Measurements from ENCODE around the gene CSTB.
"Not testable (repeated sequence)": the region's sequence is repeated elsewhere in the genome, so short reads cannot be mapped to it uniquely, and the experiment has no call there.

CSTB gene, protein sequence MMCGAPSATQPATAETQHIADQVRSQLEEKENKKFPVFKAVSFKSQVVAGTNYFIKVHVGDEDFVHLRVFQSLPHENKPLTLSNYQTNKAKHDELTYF

DNA sequence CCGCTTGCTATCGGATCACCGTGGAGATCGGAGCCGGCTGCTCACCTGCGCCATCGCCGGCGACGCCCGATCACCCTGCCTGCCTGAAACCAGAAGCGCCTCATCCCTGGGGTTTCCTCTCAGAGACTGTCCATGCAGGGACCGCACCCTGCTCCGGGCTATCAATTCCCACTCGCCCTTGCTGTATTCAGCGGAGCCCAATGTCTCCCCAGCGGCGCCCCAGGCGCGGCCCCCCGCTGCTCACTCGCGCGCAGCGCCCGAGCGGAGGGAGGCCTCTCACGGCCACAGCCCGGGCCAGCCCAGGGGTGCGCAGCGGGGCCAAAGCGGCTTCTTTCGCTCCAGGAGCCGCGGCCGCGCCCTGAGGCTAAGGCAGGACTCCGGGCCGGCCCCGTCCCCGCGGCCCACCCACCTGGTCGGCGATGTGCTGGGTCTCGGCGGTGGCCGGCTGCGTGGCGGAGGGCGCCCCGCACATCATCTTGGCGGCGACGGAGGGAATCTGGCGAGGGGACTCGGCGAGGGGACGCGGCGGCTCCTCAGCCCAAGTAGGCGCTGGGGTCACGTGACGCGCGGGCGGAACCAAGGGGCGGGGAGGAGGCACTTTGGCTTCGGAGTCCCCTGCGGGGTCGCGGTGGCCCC, at the start of gene CSTB:
Gene CSTB, minus strand, starts transcription at position 514 of the 636 bp plus-strand sequence. Its CDS starts 39 bp downstream, at position 475.
- DNase-seq = peak; percentile 61

DNA sequence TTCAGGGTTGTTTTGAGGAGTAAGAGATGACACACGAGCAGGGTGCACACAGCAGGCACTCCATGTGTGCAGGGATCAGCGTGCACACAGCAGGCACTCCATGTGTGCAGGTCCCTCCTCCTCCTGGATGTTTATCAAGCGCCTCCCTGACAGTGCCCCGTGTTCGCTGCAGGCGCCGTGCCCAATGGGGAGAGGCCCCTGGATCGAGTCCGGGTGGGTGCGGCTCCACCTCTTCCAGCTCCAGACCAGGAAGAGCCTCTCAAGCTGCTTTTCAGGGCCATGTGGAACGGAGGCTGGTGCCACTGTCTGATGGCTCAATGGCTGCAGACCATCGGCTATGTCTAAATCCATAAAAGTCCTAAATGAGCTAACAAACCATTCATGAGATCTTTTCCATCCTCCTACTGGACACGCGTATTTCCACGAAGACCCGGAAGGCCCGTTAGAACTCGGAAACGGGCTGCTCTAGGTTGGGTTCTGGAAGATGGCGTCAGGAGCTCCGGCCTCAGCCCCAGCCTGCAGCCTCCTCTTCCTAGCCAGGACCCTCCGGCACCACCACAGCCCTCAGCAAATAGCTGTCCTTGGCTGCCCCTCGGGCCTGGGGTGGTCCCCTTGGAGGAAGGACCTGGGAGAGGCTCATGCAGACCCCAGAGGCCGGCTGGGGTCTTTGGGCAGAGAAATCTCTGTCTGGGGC, 49.3 kb upstream of the CSTB start:
- no peak for DNase-seq

DNA sequence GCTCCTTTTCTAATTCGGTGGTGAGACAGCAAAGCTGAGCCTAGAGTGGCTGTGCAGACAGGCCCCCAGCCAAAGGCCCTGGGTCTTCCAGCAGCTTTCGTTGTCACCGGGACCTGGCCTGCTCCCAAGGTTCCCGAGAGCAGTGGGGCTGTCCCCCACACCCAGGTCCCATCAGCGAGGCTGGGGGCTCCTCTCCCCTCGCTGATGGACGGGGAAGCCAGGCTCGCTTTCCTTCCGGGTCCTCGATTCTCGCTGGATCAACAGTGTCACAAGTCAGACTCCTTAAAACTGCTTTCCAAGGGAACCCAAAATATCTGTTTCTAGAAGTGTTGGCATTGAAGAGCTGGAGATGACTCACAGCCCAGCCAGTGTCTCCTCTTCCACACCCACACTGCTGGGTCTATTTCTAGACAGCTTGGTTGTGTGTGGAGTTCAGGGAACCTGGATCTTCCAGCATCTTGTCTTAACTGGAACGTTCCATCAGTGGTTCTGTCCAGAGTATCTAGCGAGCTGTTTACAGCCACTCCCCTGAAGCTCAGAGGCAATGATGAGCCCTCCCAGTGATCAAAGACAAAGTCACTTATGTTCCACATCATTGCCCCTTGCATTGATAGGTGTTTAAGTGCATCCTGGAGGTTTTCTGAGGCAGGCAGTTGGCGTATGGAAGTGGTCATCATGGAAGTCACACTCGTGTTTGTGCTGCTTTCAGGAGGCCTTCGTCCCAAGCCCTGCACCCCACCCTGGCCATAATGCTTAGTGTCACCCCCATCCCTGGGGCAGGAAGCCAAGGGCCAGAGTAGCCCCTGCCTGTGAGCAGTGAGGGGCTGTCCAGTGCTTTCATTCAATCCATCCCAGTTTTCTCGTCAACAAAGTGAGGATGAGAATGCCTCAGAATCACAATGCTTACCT, 48.5 kb upstream of the CSTB start:
- DNase-seq = no peak

DNA sequence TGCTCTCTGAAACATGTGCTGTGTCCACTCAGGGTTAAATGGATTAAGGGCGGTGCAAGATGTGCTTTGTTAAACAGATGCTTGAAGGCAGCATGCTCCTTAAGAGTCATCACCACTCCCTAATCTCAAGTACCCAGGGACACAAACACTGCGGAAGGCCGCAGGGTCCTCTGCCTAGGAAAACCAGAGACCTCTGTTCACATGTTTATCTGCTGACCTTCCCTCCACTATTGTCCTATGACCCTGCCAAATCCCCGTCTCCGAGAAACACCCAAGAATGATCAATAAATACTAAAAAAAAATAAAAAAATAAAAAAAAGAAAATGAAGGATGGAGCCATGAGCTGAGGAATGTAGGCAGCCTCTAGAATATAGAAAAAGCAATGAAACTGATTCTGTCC, 46.6 kb upstream of the CSTB start:
- not testable (repeated sequence) for DNase-seq

DNA sequence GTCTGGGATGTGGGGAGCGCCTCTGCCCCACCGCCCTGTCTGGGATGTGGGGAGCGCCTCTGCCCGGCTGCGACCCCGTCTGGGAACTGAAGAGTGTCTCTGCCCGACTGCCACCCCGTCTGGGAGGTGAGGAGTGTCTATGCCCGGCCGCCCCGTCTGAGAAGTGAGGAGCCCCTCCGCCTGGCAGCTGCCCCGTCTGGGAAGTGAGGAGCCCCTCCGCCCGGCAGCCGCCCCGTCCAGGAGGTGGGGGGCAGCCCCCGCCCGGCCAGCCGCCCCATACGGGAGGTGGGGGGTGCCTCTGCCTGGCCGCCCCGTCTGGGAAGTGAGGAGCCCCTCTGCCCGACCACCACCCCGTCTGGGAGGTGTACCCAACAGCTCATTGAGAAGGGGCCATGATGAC, 46.1 kb upstream of the CSTB start:
- not testable (repeated sequence) for DNase-seq

DNA sequence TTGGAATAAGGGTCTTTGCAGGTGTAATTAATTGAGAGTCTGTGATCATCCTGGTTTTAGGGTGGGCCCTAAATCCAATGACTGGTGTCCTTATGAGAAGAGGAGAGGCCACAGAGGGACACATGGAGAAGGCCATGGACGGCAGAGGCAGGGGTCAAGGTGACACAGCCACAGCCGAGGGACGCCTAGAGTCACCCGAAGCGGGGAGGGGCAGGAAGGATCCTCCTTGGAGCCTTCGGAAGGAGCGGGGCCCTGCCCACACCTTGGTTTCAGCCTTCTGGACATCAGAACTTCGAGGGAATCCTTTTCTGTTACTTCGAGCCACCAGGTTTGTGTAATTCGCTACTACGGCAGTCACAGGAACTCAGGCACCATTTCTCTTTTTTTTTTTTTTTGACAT, 44.4 kb upstream of the CSTB start:
- DNase-seq = no peak

DNA sequence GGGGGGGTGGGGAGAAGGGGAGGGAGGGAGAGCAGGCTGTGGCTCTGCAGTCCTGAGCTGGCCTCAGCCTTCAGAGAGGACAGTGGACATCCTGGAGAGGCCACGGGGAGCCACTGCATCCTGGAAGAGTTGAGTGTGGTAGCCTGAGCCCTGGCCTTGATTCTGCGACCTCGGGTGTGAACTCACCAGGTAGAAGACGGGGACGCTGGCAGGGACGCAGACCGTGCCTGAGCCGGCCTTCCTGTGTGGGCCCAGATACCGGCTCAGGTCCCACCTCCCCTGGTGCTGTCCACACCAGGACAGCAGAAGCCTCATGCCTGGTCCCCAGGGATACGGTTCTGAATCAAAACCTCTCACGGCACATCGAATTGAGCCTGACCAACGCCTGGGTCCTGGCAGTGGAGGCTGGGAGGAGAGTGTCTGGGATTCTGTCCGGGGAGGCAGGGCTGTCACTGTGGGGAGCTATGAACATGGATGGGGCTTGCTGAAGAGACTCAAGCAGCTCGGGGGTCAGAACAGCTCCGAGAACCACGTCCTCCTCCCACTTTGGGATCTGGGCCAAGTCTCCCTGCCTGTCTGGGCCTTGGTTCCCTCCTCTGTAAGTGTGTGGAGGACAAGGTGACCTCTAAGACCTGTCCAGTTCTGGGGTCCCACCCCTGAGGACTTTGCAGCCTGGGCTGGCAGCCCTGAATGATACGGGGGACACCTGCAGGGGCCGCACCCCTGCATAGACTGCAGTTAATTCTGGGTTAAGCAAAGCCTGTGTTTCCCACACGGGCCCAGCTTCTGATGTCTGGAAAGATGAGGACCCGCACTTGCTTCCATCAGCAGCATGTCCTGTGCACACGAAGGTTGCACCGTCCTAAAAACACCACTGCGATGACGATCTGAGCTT, 43.6 kb upstream of the CSTB start:
- DNase-seq = no peak

DNA sequence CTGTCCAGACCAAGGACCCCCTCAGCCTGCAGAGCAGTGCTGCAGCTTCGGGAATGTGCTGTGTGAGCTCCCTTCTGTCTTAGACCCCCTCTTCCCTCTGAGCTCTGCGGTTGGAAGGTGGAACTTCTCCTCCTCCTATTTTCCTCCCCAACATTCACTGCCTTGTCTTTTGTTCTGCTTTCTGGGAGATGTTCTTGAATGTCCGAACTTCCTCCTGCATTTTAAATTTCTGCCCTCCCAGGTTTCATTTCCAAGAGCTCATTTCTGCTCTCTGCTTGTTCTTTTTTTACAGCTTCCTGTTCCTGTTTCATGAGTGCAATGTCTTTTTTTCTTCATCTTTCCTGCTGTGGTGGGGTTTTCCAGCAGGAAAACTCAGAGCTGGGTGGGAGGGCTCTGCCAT, 42.6 kb upstream of the CSTB start:
- no peak for DNase-seq

DNA sequence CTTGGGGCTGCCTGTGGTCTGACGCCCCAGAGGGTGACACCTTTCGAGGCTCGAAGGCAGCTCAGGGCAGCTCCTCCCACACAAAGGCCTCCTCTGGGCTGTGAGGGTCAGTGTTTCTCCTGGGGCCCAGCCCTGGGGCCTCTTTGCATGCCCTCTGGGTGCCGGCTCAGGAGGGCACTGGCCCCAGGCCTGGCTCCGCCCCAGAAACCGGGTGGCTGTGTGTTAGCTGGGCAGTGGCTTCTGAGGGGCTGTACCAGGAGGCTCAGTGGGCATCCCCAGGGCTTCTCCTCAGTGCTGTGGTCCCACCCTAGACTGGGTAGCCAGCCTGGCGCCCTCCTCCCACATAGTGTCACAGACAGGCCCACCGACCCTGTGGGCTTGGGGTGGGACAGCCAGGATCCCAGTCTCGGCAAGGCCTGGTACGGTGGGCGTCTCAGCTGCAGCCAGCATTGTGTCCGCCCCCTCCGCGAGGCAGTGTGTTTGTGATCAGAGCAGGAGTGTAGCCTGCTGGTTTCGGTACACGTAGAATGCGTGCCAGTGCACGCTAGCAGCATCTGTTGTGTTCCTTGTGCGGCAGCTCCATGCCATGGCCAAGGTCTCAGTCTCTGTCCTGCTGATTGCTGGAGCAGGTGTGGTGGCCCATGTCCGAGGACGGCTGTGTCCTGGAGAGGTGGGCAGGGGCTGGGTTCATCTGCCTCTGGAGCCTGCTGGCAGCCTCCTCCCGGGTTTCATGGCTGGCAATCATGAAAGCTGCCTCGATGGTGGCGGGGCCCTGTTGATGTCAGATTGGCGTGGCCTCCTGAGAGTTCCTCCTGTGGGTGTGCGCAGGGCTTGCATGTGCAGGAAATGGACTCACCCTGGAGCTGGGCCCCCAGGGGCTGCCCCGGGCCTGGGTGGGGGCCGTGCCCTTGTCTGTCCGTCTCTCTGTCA, 41.3 kb upstream of the CSTB start:
- peak; percentile 32 for DNase-seq

DNA sequence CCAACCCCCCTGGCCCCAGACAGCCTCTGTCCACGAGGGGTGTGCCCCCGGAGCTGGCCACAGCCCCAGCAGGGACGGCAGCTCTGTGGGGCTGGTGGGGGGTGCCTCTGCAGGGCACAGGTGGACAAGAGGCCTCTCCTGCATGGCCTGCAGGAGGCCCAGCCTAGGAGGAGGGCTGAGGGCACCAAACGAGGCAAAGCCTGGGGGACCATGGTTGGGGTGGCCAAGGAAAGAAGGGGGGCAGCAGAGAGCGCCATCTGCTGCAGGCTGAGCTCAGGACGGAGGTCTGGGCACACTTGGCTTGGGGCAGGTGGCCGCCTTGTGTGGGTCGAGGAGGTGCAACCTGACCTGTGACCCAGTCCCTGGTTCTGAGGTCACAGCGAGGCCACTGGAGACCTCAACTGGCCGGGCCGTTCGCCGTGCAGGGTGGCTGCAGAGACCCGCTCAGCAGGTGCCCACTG, 40.5 kb upstream of the CSTB start:
- DNase-seq = no peak

DNA sequence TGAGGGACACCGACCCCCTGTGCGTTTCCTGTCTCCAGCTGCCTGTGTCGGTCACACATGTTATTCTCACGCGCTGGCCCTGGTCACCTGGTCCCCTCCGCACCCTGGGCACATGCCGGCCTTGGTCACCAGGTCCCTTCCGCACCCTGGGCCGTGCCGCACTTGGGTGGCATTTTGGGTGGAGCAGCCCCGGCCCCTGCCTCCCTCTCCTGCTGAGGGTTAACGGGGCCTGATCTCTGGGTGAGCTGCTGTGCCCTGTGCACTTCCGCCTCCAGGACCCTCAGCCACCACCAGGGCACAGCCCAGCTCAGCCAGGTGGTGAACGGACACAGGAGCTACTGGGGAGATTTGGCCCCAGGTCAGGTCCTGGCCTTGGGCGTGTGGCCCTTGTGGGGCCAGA, 39.9 kb upstream of the CSTB start:
- no peak for DNase-seq

DNA sequence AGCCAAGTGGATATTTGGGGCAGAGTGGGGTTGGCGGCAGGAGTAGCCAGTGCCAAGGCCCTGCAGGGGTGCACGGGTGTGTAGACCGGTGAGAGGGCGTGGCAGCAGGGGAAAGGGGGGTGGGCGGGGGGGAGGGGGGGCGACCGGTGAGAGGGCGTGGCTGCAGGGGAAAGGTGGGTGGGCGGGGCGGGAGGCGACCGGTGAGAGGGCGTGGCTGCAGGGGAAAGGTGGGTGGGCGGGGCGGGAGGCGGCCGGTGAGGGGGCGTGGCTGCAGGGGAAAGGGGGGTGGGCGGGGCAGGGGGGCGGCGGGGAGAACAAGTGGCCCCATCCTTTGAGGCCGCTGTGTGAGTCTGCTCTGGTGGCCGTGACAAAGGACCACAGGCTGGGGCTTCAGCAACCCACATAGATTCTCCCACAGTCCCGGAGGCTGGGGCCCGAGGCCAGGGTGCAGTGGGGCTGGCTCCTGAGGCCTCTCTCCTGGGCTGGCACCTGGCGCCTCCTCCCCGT, 39.1 kb upstream of the CSTB start:
- DNase-seq = no peak

DNA sequence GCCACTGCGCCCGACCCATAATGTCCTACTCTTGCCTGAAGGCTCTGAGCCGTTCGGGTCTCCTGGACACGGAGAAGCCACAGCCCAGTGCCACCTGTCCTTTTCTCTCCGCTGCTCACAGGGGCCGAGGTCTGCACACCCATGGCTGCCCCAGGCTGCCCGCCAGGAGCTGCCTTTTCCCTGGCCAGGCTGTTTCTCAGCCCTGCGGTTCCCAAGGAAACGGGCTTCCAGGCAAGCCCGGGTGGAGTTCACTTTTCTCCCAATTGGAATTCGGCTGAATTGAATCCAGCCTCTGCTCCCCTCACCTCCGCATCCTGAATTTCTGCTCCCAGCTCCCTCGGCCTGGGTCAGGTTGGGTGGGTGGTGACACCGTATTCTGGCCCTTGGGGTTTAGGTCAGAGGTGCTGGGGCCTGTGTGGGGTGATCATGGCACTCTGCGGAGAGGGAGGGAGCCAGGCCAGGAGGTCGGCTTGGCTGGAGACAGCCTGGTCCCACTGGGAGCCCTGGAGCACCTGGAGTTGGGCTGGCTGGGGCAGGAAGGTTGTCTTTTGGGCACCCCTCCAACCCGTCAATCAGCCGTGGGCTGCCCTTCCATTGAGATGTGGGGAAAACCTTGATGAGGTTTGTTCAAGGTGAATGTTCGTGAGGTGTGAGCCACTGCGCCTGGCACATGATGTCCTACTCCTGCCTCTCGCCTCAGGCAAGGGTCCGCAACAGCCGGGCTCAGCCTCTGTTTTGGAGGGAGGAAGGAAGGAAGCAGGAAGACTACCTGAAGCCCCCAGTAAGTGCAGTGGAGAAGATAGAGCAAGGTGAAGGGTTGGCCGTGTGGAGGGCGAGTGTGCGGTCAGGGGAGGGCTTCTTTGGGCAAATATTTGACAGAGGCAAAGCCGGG, 38.4 kb upstream of the CSTB start:
- DNase-seq = no peak

DNA sequence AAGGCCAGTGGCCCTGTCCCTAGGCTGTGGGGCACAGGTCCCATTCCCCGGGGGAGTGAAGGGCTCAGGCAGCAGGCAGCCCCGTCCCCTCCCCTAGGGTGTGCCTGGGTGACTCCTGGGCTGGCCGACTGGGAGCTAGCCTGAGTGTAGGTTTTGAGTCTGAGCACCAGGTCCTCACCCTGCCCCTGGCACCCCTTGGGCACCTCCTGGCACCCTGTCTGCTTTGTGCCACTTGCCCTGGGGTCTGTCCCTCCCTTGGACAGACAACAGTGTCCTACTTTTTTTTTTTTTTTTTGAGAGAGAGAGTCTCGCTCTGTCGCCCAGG, 37.5 kb upstream of the CSTB start:
- DNase-seq = no peak

DNA sequence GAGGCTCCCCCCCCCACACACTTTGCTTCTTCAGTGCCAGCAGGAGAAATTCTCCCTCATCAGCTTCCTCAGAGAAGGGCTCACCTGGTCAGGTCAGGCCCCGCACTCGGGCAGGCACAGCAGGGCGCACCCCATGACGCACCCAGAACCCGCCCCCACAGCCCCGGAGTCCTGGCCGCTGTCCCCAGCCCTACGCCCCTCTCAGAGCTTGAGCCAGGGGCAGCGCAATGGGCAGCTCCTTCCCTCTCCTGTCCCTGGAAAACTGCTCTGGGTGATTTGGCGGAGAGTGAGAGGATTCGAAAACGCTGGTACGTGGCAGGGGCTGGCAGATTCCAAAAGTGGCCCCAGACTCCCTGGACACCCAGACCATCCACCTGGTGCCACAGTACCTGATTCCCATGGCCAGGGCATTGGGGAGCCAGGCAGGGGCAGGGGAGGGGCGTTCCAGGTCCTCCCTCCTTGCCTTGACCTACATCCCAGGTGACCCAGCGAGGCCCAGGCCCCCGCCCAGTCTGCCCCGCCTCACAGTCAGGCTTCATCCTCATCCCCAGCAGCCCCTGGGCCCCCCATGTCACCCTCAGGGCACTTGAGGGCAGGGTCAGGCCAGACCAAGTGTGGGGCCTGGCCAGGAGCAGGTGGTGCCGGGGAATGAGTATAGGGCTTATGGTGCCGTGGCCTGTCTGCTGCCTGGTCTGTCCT, 37.0 kb upstream of the CSTB start:
- no peak for DNase-seq

DNA sequence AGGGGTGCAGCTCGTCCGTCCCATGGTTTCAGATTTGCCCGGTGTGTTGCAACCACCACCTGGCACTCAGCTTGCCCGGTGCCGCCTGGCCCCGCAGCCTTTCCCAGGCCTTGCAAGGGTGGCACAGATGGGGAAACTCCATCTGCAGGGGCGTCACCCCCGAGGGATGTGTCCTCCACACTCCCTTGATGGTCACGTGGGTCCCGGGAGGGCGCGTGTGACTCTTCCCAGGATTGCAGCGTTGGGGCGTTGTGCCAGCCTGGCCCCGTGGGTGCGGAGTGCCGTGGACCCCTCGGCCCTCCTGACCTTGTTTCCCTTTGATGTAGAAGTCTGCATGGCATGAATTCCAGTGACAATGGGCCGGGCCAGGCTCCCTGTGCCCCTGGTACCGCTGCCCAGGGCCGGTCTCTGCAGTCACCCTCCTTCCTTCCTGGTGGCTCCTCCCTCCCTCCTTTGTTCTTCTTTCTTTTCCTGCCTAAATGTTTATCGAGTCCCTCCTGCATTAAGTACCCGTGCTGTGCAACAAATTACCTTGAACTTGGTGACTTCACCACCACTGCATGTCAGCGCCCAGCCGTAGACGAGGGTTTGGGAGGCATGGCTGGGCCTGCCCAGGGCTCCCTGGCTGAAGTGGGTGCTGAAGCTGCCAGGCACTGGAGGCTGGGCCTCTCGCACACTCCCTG, 36.2 kb upstream of the CSTB start:
- peak; percentile 93 for DNase-seq

DNA sequence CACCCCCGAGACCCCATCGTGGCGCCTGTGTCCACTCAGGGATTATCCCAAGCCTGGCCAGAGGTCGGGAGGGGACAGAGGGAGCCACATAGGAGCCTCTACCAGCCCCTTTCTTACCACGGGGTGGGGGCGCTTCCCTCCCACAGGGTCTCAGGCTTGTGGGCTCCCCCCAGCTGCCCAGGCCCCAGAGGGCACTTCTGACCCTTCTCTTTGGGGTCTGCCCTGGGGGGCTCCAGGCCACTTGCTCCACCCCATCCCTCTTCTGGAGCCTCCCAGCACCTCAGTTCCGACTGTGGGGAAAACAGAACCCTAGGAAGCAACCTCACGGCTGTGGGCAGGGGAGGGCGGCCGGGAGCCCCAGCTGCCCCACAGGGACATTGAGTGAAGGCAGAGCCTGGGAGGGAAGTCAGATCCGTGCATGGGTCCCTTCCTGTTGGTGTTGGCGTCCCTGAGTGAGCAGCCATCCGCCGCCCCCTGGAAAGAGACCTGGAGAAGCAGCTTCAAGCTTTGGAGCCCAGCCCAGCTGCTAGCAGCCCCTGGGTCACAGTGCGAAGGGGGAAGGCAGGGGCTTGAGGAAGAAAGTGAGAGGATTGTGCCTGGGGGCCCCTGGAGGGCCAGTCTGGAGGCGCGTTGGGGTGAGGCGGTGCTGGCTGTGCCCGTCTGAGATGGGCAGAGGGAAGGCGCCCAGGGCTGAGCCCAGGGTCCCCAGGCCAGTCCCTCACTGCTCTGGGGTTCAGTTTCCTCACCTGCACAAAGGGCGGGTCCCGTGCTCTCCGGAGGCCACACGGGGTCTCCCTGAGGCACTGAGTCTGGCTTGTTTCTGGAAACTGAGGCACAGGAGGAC, 35.4 kb upstream of the CSTB start:
- DNase-seq = peak; percentile 63

All from NCI-H2171 treated with DMSO at 0.1 percent for 48 hours (cell line).